NB4 (cell line): ENCODE results near the gene CLPTM1.

Experiments used
- CTCF ChIP-seq: IDR thresholded peaks from one replicate; pipeline ENCODE4 v1.5.1; 2012; ENCODE audit warnings: low read depth, low read length
- MAX ChIP-seq: IDR thresholded peaks from 2 replicates; pipeline ENCODE4 v1.6.1; 2011; ENCODE audit warnings: low read depth, low read length
- MYC ChIP-seq: IDR thresholded peaks from 2 replicates; pipeline ENCODE4 v1.6.1; 2011; ENCODE audit warnings: low read depth, low read length
- POLR2A ChIP-seq: IDR thresholded peaks from 2 replicates; pipeline ENCODE4 v1.6.1; 2011; ENCODE audit warnings: mild to moderate bottlenecking; ENCODE audit not compliant: insufficient read length; ENCODE audit errors: extremely low read depth

DNA sequence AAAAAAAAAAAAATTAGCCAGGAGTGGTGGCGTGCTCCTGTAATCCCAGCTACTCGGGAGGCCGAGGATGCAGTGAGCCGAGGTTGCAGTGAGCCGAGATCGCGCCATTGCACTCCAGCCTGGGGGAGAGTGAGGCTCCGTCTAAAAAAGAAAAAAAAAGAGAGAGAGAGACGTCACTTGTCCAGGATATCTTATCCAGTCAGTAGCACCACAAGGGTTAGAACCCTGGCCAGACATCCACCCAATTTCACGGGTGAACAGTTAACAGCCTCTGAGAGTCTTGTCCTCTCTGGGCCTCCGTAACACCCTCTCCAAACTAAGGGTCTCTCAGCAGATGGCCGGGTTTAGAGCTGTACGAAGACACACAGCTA, 917 bp upstream of the CLPTM1 start:
- TF ChIP-seq POLR2A (no peak), CTCF (no peak), MYC (no peak), MAX (no peak)
